GM10266 (cell line): ENCODE measurements around the gene ATP13A1.
"Not testable (repeated sequence)": the region's sequence is repeated elsewhere in the genome, so short reads cannot be mapped to it uniquely, and the experiment has no call there.

Experiments
- DNase-seq: peaks from one replicate; pipeline ENCODE4 v3.0.0; 2012; ENCODE audit errors: extremely low spot score
- TF ChIP-seq, protein P1 (sequence below): IDR thresholded peaks from 2 replicates; pipeline ENCODE4 v1.5.1; 2012; ENCODE audit warnings: mild to moderate bottlenecking, low read depth; ENCODE audit not compliant: control insufficient read depth, insufficient read depth; ENCODE audit errors: missing control alignments

Gene ATP13A1

GRCh38 chr19:19600793-19601330, 62.6 kb downstream of the ATP13A1 start:
- TF ChIP-seq, protein P1, sequence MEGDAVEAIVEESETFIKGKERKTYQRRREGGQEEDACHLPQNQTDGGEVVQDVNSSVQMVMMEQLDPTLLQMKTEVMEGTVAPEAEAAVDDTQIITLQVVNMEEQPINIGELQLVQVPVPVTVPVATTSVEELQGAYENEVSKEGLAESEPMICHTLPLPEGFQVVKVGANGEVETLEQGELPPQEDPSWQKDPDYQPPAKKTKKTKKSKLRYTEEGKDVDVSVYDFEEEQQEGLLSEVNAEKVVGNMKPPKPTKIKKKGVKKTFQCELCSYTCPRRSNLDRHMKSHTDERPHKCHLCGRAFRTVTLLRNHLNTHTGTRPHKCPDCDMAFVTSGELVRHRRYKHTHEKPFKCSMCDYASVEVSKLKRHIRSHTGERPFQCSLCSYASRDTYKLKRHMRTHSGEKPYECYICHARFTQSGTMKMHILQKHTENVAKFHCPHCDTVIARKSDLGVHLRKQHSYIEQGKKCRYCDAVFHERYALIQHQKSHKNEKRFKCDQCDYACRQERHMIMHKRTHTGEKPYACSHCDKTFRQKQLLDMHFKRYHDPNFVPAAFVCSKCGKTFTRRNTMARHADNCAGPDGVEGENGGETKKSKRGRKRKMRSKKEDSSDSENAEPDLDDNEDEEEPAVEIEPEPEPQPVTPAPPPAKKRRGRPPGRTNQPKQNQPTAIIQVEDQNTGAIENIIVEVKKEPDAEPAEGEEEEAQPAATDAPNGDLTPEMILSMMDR = no peak
- no peak for DNase-seq

- not testable (repeated sequence) for DNase-seq
Measured at GRCh38 chr19:19598728-19599451, 64.6 kb downstream of the ATP13A1 start.

DNA sequence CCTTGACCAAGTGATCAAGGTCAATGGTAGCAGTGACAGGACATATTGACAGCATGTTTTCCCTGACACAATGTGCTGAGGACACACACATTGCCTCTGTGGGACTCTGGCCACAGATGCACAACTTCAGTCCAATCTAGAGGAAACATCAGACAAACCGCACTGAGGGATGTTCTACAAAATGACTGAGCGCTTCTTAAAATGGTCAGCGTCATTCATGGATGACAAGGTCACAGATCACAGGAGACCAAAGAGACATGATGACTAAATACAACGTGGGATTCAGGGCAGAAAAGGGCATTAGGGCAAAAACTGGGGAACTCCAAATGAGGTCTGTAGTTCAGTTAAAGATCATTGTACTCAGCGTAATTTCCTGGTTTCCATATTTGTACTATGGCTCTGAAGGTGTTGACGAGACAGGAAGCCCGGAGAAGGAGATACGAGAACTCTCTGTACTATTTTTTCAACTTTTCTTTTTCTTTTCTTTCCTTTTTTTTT, 65.6 kb downstream of the ATP13A1 start:
- TF ChIP-seq, protein P1 = no peak
- DNase-seq = peak; percentile 64
